IPS DF 4.7 (cell line): ENCODE results near the gene SSBP2.
"Not testable (repeated sequence)": the region's sequence is repeated elsewhere in the genome, so short reads cannot be mapped to it uniquely, and the experiment has no call there.

Experiments used
- DNase-seq: peaks from one replicate; pipeline ENCODE4 v3.0.0-alpha.2; 2013; ENCODE audit warnings: low spot score; ENCODE audit errors: extremely low read depth

Gene SSBP2

DNA sequence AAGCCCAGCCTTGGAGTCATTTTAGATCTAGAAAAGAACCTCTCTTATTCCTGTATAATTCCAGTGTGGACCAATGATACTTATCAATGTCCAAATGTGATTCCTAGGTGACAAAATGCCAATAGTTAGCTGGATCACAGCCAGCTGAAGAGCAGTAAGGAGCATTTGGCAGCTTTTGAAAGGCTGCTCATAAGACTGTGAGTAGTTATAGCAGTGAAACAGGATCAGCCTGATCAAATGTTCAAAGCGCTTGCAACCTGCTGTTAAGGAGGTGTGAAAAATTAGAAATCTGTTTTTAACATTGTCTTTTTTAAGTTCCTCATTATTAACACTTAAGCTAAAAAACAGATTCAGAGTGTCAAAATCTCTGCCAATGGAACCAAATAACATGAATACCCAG is 85.1 kb downstream of the SSBP2 start:
- no peak for DNase-seq

DNA sequence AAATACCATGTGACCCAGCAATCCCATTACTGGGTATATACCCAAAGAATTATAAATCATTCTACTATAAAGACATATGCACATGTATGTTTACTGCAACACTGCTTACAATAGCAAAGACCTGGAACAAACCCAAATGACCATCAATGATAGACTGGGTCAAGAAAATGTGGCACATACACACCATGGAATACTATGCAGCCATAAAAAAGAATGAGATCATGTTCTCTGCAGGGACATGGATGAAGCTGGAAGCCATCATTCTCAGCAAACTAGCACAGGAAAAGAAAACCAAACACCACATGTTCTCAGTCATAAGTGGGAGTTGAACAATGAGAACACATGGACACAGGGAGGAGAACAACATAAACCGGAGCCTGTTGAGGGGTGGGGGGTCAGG is 90.3 kb downstream of the SSBP2 start:
- DNase-seq, result not testable (repeated sequence)

DNA sequence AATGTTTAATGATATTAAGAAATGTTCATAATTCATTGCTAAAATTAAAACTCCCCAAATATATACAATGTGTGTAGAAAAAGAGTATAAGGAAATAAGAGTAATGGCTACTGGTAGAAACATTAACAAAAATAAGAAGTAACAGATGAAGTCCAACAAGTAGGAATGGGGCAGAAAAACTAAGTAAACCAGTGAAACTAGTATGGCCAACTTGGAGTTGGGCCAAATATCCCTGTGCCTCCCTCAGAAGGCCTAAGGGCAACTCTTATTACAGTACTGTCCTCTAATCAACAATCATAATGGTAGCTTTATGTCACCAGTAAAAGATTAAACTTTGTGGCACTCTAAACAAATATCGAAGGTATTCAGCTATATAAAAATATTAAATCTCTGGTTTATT is 93.5 kb downstream of the SSBP2 start:
- DNase-seq, result no peak

DNA sequence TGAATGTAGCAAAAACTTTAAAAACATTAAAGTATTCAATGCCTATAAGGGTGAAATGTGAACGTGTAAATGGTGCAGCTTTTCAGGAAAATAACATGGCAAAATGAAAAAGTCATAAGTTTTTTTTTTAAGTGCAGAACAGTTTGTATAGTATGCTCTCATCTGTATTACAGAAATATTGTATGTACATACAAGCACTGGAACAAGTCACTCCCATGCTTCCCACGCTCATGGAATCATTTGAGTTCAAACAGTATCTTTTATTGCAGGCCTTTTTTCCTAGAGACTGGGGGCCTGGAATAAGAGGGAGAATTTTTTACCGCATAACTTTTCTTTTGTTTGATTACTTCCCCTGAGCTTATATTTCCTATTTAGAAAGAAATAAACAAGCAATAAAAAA is 94.1 kb downstream of the SSBP2 start:
- no peak for DNase-seq

DNA sequence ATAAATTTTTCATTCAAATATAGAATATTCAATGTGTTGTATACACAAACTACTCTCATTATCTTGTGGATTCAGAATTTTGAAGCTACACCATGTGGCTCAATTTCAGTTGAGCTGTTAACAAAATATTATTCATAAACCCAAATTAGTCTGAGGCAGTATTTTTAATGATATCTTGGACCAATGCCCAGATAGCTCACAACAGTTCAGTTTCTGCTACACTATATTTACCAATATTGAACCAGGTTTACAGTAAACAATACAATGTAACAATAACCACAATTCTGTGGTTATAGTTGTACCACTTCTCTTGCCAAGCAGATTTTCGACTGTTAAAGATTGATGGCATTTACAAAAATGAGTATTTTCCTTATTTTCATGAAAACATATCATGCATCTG is 99.9 kb downstream of the SSBP2 start:
- DNase-seq, result no peak

DNA sequence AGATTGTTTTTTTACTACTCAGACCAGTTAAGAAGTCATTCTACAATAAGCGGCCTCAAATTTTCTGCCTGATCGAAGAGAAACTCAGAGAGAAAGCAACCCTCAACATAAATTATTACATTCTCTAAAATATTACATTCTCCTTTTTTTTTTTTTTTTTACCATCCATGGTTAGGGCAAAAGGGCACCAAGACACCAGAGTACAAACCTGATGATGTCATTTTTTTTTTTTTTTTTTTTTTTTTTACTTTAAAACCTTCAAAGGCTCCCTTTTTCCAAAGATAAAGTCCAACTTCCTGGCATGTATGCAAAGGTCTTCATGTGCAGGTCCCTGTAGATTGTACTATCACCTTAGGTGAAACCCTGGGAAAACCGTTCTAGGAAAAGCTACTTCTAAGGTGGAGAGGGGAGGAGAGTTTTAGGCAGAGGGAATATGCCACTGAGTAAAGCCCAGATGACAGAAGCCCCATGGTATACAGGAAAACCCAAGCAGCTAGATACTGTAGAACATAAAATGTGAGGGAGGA is 104.4 kb downstream of the SSBP2 start:
- no peak for DNase-seq

DNA sequence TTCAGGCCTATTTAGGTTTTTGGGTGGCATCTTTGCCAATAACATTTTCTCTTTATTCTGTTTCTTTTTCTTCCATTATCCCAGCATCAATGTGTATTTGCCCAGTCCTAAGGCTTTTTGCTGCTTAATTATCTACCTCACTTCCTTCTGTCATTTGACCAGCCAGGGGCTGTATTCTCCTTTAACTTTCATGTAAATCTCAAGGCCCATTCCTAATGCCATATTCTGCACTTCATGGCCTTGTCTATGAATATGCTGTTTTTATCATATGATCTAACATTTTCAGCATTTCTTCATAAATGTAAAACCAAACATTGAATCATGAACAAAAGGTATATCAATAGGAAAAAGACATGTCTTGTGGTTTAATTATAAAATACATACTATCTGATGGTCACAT is 108.7 kb downstream of the SSBP2 start:
- no peak for DNase-seq

DNA sequence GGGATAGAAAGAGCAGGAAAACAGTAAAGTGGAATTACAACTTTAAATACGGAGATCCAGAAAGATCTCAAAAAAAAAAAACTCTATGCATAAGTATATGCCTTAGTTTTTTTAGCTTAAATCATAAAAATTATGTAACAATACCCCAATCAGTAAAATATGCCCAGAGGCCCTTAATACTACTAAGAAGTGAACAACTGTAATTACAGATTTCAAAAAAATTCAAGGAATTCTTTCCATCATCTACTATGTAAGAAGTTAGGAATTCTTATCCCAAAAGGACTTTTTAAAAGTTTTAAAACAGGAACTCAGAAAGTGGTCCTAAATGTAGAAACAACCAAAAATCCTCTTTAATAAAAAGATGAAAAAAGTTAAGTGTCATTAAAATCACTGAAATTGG is 111.3 kb downstream of the SSBP2 start:
- no peak for DNase-seq

DNA sequence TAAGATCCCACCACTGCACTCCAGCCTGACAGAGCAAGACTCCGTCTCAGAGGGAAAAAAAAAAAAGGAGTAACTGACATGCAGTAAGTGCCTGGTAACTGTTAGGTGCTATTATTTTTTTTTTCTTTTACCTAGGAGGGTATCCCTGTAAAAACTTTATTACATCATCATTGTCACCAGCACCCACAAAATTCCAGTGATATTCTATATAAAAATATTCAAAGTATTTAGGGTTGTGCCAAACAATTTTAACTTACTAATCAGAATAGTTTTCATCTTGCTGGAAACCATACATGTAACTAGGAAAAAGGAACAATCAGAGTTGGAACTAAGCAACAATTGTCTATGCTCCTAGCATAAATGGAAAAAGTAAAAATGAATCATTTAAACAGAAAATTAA is 112.4 kb downstream of the SSBP2 start:
- DNase-seq, result no peak

DNA sequence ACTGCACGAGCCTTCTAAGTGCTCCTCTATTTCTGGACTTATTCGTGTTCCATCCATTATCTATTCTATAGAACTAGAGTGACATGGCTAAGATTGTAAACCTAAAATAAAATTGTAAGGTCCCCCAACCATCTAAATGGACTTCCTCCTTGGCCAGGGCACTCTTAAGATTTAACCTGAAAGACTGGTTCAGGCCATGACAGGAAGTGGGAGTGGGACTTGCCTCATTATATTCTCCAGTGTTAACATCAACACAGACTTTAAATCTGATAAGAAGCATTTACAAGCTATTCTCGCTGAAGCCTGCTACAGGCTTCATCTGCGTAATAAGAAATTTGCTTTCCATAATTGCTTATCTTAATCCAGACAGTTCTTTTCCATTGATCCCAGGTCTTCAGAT is 117.0 kb downstream of the SSBP2 start:
- DNase-seq, result no peak

DNA sequence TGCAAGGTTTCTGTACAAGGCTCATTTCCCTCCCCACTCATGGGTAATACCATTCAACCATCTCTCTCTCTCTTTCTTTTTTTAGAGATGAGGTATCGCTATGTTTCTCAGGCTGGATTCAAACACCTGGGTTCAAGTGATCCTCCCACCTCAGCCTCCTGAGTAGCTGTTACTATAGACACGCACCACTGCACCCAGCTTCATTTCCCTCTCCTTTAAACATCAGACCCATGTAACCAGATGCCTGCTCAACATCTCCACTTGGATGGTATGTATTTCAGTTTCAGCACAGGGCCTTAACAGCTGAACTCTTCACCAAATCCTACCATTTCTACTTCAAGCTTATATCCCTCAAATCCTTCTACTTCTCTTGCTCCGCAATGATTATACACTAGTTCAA is 117.4 kb downstream of the SSBP2 start:
- no peak for DNase-seq

DNA sequence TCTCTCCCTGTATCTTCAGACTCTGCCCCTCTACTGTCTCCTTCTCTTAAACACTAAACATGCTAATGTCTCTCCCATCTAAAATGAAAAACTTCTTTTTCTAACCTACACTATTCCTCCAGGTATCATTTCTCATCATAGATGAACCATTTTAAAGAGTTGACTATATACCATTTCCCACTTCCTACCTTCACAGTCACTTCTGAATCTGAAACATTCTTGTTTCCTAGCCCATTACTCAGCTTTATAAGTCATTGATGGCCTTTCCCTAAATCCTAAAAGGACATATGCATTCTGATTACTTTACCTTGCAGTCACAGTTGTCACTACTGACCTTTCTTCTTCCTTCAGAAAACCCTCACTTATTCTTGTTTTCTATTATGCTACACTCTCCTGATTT is 118.2 kb downstream of the SSBP2 start:
- DNase-seq, result no peak

DNA sequence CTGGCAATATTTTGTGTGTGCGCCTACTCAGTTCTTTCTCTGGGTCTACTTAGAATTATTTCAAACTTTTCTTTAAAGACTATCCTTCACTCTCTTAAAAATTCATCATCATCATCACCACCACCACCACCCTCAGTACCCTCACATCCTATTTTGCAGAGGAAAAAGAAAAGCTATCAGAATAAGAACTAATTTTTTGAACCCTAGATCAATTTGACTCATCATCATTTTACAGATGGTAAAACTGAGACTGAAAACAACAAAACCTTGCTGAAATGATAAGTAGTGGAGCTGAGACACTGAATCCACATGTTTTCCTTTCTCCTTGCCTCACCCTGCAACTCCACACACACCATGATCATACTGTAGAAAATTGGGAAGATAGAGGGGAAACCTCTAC is 119.3 kb downstream of the SSBP2 start:
- DNase-seq, result no peak

DNA sequence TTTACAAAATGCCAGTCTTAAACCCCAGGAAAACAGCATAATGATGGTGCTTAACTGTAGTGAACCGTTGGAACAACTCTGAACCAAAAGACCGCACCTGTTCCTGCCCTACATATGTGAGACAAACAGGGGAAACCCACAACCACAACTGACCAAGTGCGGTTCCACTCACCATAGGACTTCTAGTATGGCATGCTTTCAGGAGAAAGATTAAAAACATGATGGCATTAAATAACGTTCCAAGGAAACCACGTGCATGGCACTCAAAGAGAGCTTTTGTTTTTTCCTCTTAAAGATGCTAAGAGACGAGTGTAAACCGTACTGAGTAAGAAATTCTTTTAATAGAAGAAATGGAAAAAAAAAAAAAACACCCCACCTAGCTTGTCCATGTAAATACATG is 119.8 kb downstream of the SSBP2 start:
- DNase-seq, result no peak

DNA sequence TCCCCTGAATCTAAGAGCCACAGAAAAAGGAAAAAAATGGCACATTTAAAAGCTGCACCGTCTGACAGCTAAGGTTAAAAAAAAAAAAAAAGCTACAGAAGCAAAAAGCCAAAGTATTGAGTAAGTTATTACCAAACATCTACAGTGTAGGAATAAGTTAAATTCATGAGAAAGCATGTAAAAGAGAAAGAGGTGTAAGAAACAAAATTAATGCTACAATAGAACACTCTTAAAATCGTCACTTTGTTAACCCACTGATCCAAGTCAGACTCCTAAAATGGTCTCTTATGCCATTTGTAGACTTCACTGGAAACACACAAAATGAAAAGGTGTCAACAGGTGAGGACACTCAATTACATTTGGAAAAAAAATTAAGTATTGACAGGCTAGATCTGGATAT is 120.2 kb downstream of the SSBP2 start:
- DNase-seq, result no peak

DNA sequence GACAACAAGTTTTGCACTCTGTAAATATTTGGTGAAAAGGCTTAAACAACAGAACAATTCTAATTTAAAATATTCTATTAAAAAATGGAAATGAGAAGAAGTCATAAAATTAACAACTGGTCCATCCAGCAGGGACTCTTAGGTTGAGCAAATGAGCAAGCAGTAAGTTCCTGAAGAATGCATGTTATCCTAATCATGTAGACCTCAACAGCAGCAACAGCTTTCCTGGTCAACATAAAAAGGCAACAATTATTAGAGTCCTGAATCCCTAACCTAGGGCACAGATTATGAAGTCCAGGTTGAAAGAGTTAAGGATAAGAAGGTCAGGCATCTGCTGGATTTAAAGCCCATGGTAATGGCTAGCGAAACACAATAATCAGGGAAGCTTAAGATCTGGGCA is 120.9 kb downstream of the SSBP2 start:
- no peak for DNase-seq

DNA sequence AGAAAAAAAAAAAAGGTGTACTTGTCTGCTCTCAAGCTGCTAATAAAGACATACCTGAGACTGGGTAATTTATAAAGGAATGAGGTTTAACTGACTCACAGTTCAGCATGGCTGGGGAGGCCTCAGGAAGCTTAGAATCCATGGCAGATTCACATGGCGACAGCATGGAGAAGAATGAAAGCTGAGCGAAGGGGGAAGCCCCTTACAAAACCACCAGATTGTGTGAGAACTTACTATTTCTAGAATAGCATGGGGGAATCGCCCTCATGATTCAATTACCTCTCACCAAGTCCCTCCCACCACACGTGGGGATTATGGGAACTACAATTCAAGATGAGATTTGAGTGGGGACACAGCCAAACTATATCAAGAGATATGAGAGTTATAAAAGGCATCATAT is 122.8 kb downstream of the SSBP2 start:
- DNase-seq, result not testable (repeated sequence)

DNA sequence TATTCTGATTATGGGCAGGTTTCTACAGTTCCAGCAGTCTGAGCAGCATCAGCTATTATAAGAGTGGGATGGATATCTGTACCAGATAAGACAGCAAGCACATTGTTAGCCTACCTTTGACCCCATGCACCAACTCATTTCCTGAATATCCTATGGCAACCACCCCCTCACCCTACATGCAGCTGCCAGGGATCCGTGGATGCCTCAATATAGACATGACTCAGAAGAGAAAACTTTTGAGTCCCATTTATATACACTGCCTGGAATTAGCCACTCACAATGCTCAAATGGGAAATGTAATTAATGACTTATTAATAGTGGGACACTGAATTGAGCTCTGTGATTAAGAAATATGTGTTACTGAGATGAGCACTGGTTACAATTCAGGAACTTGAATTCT is 124.4 kb downstream of the SSBP2 start:
- DNase-seq, result no peak

DNA sequence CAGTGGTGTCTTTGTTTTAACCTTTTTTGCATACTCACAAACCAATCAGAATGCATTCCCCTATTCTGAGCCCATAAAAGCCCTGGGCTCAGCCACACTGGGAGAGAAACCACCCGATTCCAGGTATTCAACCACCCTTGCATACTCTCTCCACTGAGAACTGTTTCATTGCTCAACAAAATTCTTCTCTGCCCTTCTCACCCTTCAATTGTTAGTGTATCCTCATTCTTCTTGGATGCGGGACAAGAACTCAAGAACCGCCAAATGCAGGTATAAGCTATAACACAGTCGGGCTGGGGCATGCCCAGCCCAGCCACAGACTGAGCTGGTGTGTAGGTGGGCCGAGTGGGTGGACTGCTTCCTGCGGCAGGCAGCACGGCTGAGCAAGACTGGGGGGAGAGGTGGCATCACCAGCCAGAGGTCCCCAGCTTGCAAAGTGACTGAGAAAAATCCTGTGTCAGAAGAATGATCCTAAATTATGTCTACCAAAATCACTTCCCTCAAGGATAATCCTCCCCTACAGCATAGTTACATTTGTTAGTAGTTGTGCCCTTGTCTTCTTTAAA is 141.0 kb downstream of the SSBP2 start:
- no peak for DNase-seq

DNA sequence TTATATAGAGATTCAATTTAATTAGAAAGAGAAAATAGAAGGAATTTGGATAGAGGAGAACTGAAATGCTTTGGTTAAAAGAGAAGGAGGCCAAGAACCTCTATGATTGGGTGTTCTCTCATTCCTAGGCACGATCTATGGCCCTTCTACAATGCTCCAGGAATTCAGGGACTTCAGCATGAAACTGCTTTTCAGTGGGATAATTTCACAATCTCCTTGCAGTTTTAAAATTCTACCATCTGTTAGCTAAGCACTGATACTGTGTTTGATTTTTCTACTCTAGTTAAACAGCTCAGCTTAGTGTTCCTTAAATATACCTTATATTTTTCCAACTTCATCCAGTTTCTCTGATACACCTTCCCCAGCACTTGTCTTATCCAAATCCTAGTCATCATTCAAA is 141.9 kb downstream of the SSBP2 start:
- DNase-seq, result no peak

DNA sequence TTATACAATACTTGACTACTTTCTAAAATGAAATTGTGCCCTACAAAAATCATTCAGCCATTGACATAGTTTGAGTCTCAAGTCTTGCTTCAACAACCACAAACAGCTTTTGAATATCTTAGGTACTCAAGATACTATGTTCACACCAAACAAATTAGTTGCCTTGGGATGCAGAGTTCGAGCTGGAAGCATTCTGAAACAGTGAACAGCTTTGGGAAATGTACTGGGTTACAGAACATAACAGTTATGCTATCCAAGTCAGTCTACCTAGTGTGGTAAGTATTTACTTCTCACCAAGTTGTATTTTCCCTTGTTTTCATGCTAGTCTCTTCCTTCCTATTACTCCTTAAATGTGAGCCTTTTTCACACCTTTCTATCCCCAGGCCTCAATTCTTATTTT is 143.2 kb downstream of the SSBP2 start:
- DNase-seq, result no peak

DNA sequence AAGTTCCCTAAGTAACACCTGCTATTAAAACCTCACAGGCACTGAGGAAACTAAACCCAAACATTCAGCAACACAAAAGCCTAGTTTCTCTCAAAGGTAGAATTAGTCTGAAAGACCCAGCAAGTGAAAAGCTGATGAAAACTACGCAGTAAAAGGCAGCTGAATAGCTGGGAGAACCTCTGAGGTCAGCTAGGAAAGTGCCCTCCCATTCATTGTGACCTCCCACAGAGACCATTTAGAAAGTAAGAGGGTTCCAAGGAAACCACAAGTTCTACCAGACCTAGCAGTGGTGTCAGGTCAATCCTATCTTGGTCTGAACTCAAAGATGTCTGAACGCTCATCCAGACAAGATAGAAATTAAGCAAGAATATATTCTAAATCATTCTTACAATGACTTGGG is 144.7 kb downstream of the SSBP2 start:
- no peak for DNase-seq

DNA sequence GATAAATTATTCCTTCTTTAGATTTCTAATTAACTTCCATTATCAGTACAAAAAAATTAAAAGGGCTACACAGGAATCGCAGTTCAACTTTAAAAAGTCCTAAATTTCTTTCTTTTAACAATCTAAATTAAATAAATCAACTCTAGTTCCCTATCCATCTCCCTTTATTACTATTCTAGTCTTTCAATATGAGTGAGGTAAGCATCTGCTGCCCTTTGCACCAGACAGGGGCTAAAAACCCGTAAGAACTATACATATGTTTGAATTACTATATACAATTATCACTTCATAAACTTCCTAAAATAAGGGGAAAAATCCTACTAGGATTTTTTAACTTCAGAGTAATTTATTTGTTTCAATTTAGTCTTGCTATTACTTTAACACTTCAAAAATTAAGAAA is 145.6 kb downstream of the SSBP2 start:
- no peak for DNase-seq

DNA sequence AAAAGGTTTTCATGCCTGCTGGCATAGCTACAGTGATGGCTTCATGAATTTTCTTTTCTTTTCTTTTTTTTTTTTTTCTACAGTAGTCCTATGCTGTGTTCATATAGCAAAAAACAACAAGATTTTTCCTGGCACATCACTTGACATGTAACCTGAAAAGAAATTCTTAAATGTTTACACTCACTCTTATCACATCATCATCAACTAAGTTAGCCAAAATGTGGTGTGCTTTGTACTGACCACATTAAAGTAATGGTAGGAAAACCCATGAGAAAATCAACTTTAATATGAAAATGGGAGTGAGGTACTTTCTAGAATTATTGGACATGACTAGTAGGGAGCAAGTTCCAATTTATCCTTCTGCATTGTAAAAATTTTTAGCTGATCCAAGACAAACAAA is 146.7 kb downstream of the SSBP2 start:
- DNase-seq, result no peak
